GM19328 (cell line): ENCODE measurements around the gene POGZ.
A peak's percentile ranks its signal among the peaks of the same experiment; 100 is the strongest.
"Not testable (repeated sequence)": the region's sequence is repeated elsewhere in the genome, so short reads cannot be mapped to it uniquely, and the experiment has no call there.

Experiments used
- ATAC-seq: cut with Tn5 transposase; IDR thresholded peaks from one replicate; pipeline ENCODE4 v1.9.1; 2021; ENCODE audit warnings: mild to moderate bottlenecking, moderate library complexity; ENCODE audit not compliant: unreplicated experiment

Gene POGZ

DNA sequence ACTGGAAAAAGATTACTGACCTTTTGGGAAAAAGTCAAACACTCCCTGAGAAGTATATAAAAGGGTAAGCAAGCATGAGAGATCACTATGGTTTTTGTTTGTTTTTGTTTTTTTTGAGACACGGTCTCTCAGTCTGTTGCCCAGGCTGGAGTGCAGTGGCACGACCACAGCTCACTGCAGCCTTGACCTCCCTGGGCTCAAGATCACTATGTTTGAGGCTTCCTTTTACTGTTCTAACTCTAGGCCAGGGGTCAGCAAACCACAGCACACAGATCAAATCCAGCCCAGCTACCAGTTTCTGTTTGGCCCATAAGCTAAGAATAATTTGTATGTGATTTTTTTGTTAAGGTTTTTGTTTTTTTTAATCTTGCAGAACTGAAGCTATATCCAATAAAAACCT lies 34.2 kb downstream of the POGZ start:
- no peak for ATAC-seq

DNA sequence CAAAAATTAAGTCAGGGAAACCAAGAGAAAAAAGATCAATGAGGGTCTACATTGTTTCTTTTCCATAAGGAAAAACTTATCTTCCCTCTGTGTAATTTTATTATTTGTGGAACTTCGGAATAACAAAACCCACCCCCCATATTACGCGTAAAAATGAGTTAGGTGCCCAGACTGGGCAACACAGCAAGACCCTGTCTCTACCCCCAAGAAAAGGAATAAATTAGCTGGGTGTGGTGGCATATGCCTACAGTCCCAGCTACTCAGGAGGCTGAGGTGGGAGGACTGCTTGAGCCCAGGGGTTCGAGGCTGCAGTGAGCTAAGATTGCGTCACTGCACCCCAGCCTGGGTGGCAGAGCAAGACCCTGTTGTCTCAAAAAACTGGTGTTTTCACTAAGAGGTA lies 39.5 kb downstream of the POGZ start:
- ATAC-seq, result no peak

DNA sequence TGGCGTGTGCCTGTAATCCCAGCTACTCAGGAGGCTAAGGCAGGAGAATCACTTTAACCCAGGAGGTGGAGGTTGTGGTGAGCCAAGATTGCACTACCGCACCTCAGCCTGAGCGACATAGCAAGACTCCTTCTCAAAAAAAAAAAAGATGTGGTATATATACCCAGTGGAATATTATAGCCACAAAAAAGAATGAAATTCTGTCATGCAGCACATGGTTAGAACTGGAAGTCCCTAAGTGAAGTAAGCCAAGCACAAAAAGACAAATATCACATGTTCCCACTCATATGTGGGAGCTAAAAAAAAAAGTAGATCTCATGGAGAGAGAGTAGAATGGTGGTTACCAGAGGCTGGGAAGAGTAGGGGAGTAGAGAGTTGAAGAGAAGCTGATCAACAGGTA lies 41.2 kb downstream of the POGZ start:
- ATAC-seq, result no peak

DNA sequence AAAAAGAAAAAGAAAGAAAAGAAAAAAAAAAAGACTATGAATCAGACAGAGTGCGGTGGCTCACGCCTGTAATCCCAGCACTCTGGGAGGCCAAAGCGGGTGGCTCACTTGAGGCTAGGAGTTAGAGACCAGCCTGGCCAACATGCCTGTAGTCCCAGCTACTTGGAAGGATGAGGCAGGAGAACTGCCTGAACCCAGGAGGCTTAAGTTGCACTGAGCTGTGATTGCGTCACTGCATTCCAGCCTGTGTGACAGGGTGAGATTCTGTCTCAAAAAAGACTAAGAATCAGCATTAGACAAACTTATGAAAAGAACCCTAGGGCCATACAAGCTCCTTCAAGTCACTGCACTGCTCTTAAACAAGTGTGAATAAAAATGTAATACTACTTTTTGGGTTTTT lies 43.1 kb downstream of the POGZ start:
- no peak for ATAC-seq

DNA sequence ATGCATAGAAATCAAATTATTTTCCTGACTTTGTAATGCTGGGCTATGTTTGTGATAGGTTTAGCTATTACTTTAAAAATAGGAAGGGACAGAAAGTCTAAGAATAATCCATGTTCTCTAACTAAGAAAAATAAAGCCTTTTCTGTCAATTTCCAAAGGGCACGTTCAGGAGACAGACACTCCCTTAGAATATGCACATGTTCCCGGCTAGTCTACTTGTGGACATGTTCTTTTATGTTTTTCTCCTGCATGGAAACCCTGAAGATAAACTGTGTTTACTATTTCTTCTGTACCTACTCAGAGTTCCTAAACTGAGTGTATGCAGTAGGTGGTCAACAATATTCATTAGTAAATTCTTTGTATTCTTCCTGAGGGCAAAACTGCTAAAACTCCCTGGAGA lies 47.4 kb downstream of the POGZ start:
- ATAC-seq, result no peak

- no peak for ATAC-seq
Measured at GRCh38 chr1:151408891-151409290, 50.4 kb downstream of the POGZ start.

DNA sequence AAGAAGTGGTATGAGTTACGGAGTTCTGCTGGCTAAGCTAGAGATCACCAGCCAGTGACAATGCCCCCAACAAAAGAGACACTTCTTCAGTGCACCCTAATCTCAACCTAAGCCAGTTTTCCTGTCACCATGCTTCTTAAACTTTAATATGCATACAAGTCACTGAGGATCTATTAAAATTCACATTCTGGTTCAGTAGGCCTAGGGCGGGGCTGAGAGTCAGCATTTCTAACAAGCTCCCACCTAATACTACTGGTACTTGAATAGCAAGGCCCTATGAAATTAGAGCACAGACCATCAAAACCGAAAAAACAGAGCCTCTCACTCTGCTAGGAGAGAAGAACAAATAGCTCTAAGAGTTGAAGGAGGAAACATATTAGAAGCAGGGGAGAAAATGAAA lies 52.0 kb downstream of the POGZ start:
- ATAC-seq, result no peak

DNA sequence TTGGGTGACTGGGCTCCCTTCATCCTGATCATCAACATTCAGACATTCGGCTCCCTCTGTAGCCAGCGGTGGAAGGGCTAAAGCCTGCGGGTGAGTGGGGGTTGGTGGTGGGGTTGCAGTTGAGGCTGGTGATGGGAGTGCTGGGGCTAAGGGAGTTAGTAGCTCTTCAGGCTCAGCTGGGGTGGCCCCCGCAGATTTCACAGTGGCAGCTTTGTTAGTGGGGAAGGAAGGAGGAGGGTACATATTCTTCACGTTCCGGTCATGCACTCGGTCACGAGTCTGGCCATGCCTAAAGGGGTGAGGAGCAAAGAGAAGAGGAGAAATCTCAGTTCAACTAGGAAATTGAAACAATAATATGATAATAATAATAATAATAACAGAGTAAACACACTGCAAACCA lies 53.1 kb downstream of the POGZ start:
- ATAC-seq, result no peak

- ATAC-seq, result no peak
Measured at GRCh38 chr1:151405187-151405951, 53.9 kb downstream of the POGZ start.

DNA sequence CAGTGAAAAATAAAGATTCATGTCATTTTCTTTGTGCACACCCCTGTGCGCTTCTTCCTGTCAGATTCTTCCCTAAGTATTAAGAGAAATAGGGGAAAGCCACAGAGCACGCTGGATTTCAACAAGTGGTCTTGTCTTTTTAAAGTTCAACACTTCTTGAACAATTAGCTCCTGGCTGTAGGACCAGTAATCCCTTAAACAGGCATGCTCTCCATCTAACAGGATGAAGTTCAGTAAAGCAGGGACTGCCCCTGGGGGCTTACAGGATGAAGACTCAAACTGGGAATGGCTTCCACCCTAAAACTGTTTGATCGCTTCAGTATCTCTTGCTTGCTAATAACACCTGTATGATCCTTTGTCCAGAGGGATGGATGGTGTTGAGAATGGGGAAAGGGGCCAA lies 55.7 kb downstream of the POGZ start:
- ATAC-seq, result no peak

DNA sequence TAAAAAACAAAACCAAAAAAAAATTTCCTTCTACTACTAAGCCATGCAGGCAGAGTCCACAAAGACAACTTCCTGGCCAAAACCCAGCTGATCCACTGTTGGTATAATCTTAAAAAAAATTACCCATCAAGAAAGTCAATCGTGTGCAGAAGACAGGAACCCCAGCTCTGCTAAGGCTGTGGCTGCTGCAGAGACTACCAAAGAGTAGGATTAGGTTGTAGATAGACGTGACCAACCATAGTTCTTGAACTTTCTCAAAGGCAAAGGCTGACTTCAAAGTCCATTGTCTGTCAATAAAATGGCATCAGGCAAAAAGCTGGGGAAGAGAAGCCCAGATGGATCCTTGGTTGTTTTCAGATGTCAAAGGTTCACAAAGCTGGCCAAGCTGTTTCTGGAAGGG lies 56.5 kb downstream of the POGZ start:
- ATAC-seq, result no peak

DNA sequence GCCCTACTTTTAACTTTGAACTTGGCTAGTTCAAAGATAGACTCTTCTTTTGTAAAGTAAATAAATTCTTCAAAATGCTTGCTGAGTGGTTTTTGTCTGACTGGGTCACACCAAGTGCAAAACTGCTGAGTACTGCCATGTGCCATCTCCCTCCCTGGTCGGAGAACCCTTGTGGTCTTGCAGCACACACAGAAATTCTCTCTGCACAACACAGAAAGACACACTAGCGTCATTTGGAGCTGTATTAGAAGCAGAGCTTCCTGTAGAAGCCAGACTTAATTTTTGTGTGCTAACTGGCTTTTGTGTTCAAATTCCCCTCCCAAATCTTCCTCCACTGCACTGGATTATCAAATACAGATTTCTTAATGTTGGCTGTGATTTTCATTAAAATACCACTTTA lies 57.4 kb downstream of the POGZ start:
- ATAC-seq, result no peak

DNA sequence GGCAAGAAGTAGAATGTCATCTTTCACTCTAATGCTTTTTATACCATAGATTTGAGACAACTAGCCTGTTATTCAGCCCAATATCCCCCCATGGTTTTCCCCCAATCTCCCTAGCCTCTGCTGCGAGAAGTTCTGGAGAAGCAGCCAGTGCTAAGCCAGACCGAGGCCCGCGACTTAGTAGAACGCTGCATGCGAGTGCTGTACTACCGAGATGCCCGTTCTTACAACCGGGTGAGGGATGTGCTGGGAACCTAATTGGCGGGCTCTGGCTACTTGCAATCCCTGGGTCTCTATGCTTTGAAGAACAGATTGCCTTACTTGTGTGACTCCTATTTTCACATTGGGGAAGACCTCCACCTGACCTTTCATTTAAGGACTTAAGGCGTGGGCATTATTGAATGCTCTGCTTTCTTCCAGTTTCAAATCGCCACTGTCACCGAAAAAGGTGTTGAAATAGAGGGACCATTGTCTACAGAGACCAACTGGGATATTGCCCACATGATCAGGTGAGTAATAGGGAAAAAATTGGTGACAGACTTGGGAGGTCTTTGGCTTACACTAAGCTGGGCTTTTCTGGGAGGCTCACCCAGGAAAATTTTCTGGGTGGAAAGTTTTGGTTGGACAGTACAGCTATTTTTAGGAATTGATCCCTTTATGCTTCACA lies 58.0 kb downstream of the POGZ start:
- ATAC-seq, result no peak

DNA sequence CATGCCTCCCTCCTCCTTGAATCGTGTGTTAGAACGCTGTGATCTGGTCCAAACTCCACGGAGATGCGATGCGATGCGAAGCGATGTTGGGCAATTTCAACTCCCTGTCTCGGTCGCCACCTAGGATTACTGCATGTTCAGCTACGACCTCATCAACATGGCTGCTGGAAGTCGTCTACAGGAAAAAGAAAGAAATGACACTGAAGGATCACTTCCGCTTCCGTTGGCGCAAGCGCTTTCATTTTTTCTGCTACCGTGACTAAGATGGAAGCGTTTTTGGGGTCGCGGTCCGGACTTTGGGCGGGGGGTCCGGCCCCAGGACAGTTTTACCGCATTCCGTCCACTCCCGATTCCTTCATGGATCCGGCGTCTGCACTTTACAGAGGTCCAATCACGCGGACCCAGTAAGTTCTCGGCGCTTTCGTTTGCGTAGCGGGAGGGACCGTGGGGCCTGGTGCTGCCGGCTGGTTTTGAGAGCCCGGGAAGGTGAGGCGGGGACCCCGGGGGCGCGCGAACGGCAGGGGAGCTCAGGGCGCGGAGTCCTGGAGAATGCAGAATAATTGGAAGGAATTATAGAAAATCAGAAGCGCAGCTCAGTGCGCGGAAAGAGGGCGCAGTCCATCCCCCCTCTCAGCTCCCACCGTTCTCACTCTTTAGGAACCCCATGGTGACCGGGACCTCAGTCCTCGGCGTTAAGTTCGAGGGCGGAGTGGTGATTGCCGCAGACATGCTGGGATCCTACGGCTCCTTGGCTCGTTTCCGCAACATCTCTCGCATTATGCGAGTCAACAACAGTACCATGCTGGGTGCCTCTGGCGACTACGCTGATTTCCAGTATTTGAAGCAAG lies 59.7 kb downstream of the POGZ start, which contains the start of gene PSMB4:
Gene PSMB4 (plus strand): TSS at position 250 of the 848 bp plus-strand sequence. CDS start 15 bp downstream, at position 265.
- peak; percentile 70 for ATAC-seq

- not testable (repeated sequence) for ATAC-seq
Measured at GRCh38 chr1:151396265-151396664, 63.0 kb downstream of the POGZ start.

DNA sequence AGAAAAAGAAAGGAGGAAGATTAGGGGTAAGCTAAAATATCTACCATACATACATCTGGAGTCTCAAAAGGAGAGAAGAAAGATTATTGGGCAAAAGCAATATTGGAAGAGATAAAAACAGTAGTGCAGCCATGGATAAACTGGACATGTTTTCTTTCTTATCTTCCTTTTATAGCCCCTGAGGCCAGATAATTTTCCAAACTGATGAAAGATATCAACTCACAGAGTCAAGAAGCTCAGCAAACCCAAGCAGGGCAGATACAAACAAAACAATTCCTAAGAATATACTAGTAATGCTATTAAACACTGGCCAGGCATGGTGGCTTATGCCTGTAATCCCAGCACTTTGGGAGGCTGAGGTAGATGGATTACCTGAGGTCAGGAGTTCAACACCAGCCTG lies 65.7 kb downstream of the POGZ start:
- no peak for ATAC-seq

GRCh38 chr1:151391079-151391563 lies 68.2 kb downstream of the POGZ start:
- no peak for ATAC-seq

- not testable (repeated sequence) for ATAC-seq
Measured at GRCh38 chr1:151390221-151391078, 68.8 kb downstream of the POGZ start.

GRCh38 chr1:151386002-151386401 lies 73.3 kb downstream of the POGZ start:
- no peak for ATAC-seq

- no peak for ATAC-seq
Measured at GRCh38 chr1:151384584-151384983, 74.7 kb downstream of the POGZ start.
